Measurements from ENCODE around the gene UPB1.
"Not testable (repeated sequence)": the region's sequence is repeated elsewhere in the genome, so short reads cannot be mapped to it uniquely, and the experiment has no call there.

The UPB1 gene

GRCh38 chr22:24482575-24482974 lies 12.6 kb upstream of the UPB1 start:
- no peak for DNase-seq

GRCh38 chr22:24482998-24483397 lies 12.1 kb upstream of the UPB1 start:
- no peak for DNase-seq

GRCh38 chr22:24483976-24484545 lies 11.1 kb upstream of the UPB1 start:
- DNase-seq: no peak

GRCh38 chr22:24485170-24485569 lies 10.0 kb upstream of the UPB1 start:
- no peak for DNase-seq

- no peak for DNase-seq
Observed at GRCh38 chr22:24485608-24486007, 9.5 kb upstream of the UPB1 start.

- DNase-seq: no peak
Observed at GRCh38 chr22:24486501-24486921, 8.6 kb upstream of the UPB1 start.

GRCh38 chr22:24489011-24489410 lies 6.1 kb upstream of the UPB1 start:
- no peak for DNase-seq

- DNase-seq: not testable (repeated sequence)
Observed at GRCh38 chr22:24489434-24489833, 5.7 kb upstream of the UPB1 start.

- DNase-seq: no peak
Observed at GRCh38 chr22:24492391-24492790, 2.7 kb upstream of the UPB1 start.

- no peak for DNase-seq
Observed at GRCh38 chr22:24494167-24494527, 985 bp upstream of the UPB1 start.

- DNase-seq: no peak
Observed at GRCh38 chr22:24495365-24495675, 188 bp downstream of the UPB1 start.

- DNase-seq: no peak
Observed at GRCh38 chr22:24496234-24496633, 1.1 kb downstream of the UPB1 start.

- no peak for DNase-seq
Observed at GRCh38 chr22:24496661-24497060, 1.5 kb downstream of the UPB1 start.

GRCh38 chr22:24497841-24498258 lies 2.7 kb downstream of the UPB1 start:
- DNase-seq: no peak

- DNase-seq: no peak
Observed at GRCh38 chr22:24498824-24499223, 3.7 kb downstream of the UPB1 start.

GRCh38 chr22:24499706-24500276 lies 4.7 kb downstream of the UPB1 start:
- no peak for DNase-seq

- no peak for DNase-seq
Observed at GRCh38 chr22:24500277-24500820, 5.2 kb downstream of the UPB1 start.

GRCh38 chr22:24501301-24502005 lies 6.3 kb downstream of the UPB1 start:
- DNase-seq: no peak

GRCh38 chr22:24502034-24502433 lies 6.9 kb downstream of the UPB1 start:
- no peak for DNase-seq

- DNase-seq: no peak
Observed at GRCh38 chr22:24502541-24502940, 7.4 kb downstream of the UPB1 start.

GRCh38 chr22:24503137-24503842 lies 8.2 kb downstream of the UPB1 start:
- no peak for DNase-seq

- no peak for DNase-seq
Observed at GRCh38 chr22:24503843-24504338, 8.8 kb downstream of the UPB1 start.

- DNase-seq: no peak
Observed at GRCh38 chr22:24504540-24504939, 9.4 kb downstream of the UPB1 start.

All from NCI-H526 treated with DMSO at 0.1 percent for 48 hours (cell line).